SK-N-SH (cell line): ENCODE measurements around the gene ENOX1. TPM values are rescaled to one million over a fixed set of nuclear protein-coding genes. Genes with fewer than 3 reads are reported as not detected.

ENCODE experiments used
- CTCF ChIA-PET: fragments of 300-600, 350-600 bp; formaldehyde crosslinking; extraction: SDS; loops from one replicate; lab custom pipeline; 2021; lab: Yijun Ruan, JAX
- POLR2A ChIA-PET: fragments of 350-600 bp; sonication (Branson Sonifier 250); formaldehyde crosslinking; extraction: SDS; loops from one replicate; lab custom pipeline; 2020; ENCODE audit warnings: antibody characterized with exemption, inconsistent platforms; lab: Yijun Ruan, JAX
- DNase-seq: peaks from one replicate; pipeline ENCODE4 v3.0.0; 2012
- H2AFZ ChIP-seq: fragments of 200-600 bp; sonication (generic); 2 replicates; pipeline ENCODE4 v1.8.1; 2016; ENCODE audit warnings: antibody characterized with exemption, mild to moderate bottlenecking, low read depth
- H3F3A ChIP-seq: fragments of 200-600 bp; sonication (generic); replicated peaks from 2 replicates; pipeline ENCODE3; 2016; ENCODE audit warnings: antibody characterized with exemption, mild to moderate bottlenecking; ENCODE audit not compliant: insufficient read depth
- H3K27ac ChIP-seq, 2 experiments: fragments of 200-500 bp in 1 of 2; fragments of 200-600 bp in 1 of 2; sonication (Bioruptor generic) in 1 of 2; sonication (generic), shearing (Covaris generic) in 1 of 2; 2 replicates each; pipeline versions ENCODE4 v1.5.1 to v1.6.1; 2014 to 2016; ENCODE audit warnings: low read depth in 2 of 2, inconsistent platforms in 1 of 2, low read length in 1 of 2, mild to moderate bottlenecking in 1 of 2, mixed read lengths in 1 of 2
- H3K27me3 ChIP-seq: fragments of 200-600 bp; sonication (generic), shearing (Covaris generic); 2 replicates; pipeline ENCODE4 v1.6.1; 2016; ENCODE audit warnings: mixed run types; ENCODE audit not compliant: insufficient read depth
- H3K36me3 ChIP-seq, 2 experiments: fragments of 200-500 bp in 1 of 2; fragments of 200-600 bp in 1 of 2; sonication (Bioruptor generic) in 1 of 2; sonication (generic) in 1 of 2; replicated peaks in 1 of 2; 2 replicates each; pipeline versions ENCODE3 to v1.5.1; 2014 to 2016; ENCODE audit warnings: low read length in 1 of 2, mild to moderate bottlenecking in 1 of 2; ENCODE audit not compliant: insufficient read depth in 2 of 2, control insufficient read depth in 1 of 2
- H3K4me1 ChIP-seq, 2 experiments: fragments of 200-500 bp in 1 of 2; fragments of 200-600 bp in 1 of 2; sonication (Bioruptor generic) in 1 of 2; sonication (generic), shearing (Covaris generic) in 1 of 2; 2 replicates each; pipeline versions ENCODE4 v1.5.1 to v1.6.1; 2014 to 2016; ENCODE audit warnings: low read depth in 1 of 2, low read length in 1 of 2, mixed run types in 1 of 2; ENCODE audit not compliant: insufficient read depth in 2 of 2, control insufficient read depth in 1 of 2
- H3K4me2 ChIP-seq: fragments of 200-600 bp; sonication (generic), shearing (Covaris generic); 2 replicates; pipeline ENCODE4 v1.6.1; 2017; ENCODE audit warnings: mixed run types
- H3K4me3 ChIP-seq, 2 experiments: fragments of 200-500 bp in 1 of 2; fragments of 200-600 bp in 1 of 2; sonication (Bioruptor generic) in 1 of 2; sonication (generic), shearing (Covaris generic) in 1 of 2; 2 replicates each; pipeline versions ENCODE4 v1.5.1 to v1.8.1; 2014 to 2016; ENCODE audit warnings: low read depth in 2 of 2, inconsistent platforms in 1 of 2, low read length in 1 of 2, mild to moderate bottlenecking in 1 of 2, mixed read lengths in 1 of 2, moderate library complexity in 1 of 2
- H3K79me2 ChIP-seq: fragments of 200-600 bp; sonication (generic); 2 replicates; pipeline ENCODE4 v1.8.1; 2017; ENCODE audit warnings: mild to moderate bottlenecking; ENCODE audit not compliant: insufficient read depth
- H3K9ac ChIP-seq: fragments of 200-600 bp; sonication (generic); 2 replicates; pipeline ENCODE4 v1.6.1; 2017; ENCODE audit warnings: mixed run types
- H3K9me2 ChIP-seq: fragments of 200-600 bp; sonication (generic); 2 replicates; pipeline ENCODE4 v1.6.1; 2017; ENCODE audit warnings: mixed run types
- H3K9me3 ChIP-seq: fragments of 200-600 bp; sonication (generic); 2 replicates; pipeline ENCODE4 v1.6.1; 2017; ENCODE audit warnings: mixed run types, mild to moderate bottlenecking, moderate library complexity
- H4K20me1 ChIP-seq: fragments of 200-600 bp; sonication (generic); 2 replicates; pipeline ENCODE4 v1.6.1; 2017; ENCODE audit warnings: mild to moderate bottlenecking, mixed run types; ENCODE audit not compliant: insufficient read depth
- CHD2 ChIP-seq: fragments of 150-350 bp; IDR thresholded peaks from 2 replicates; pipeline ENCODE4 v1.6.1; 2018; ENCODE audit warnings: low read length; ENCODE audit not compliant: partially characterized antibody
- ELF1 ChIP-seq: IDR thresholded peaks from 2 replicates; pipeline ENCODE4 v1.4.0; 2012
- EZH2phosphoT487 ChIP-seq: fragments of 200-600 bp; sonication (generic); IDR thresholded peaks from 2 replicates; pipeline ENCODE4 v1.6.1; 2017; ENCODE audit warnings: low read depth, mixed run types, mild to moderate bottlenecking, antibody characterized with exemption, moderate library complexity, borderline replicate concordance
- FOXJ3 ChIP-seq: sonication (generic); formaldehyde crosslinking; IDR thresholded peaks from 2 replicates; pipeline ENCODE4 v1.5.1; 2020; ENCODE audit warnings: mild to moderate bottlenecking, missing genetic modification reagents
- FOXM1 ChIP-seq: IDR thresholded peaks from 2 replicates; pipeline ENCODE4 v1.4.0; 2012; ENCODE audit warnings: low read depth, mild to moderate bottlenecking
- JUND ChIP-seq: IDR thresholded peaks from 2 replicates; pipeline ENCODE4 v1.4.0; 2012
- MXI1 ChIP-seq: IDR thresholded peaks from 2 replicates; pipeline ENCODE4 v1.6.1; 2012; ENCODE audit warnings: mild to moderate bottlenecking, low read depth, low read length, improper control_type of control experiment
- NFIC ChIP-seq: IDR thresholded peaks from 2 replicates; pipeline ENCODE4 v1.4.0; 2012; ENCODE audit warnings: borderline replicate concordance
- RAD21 ChIP-seq: IDR thresholded peaks from 2 replicates; pipeline ENCODE4 v1.6.1; 2012; ENCODE audit warnings: mild to moderate bottlenecking, low read length
- RFX5 ChIP-seq: IDR thresholded peaks from 2 replicates; pipeline ENCODE4 v1.6.1; 2012; ENCODE audit warnings: mild to moderate bottlenecking, improper control_type of control experiment, low read length
- RXRA ChIP-seq: IDR thresholded peaks from 2 replicates; pipeline ENCODE4 v1.4.0; 2012; ENCODE audit warnings: low read depth, mild to moderate bottlenecking, borderline replicate concordance
- SMC3 ChIP-seq: IDR thresholded peaks from 2 replicates; pipeline ENCODE4 v1.6.1; 2012; ENCODE audit warnings: low read depth, low read length, improper control_type of control experiment
- TAF1 ChIP-seq: IDR thresholded peaks from 2 replicates; pipeline ENCODE4 v1.6.1; 2012; ENCODE audit warnings: low read depth, mild to moderate bottlenecking, low read length, moderate library complexity, borderline replicate concordance
- TEAD4 ChIP-seq: IDR thresholded peaks from 2 replicates; pipeline ENCODE4 v1.4.0; 2012; ENCODE audit warnings: mild to moderate bottlenecking, borderline replicate concordance; ENCODE audit not compliant: insufficient read depth
- WGBS: methylation state at CpG from one replicate; pipeline ENCODE4 v1.1.6; 2017; ENCODE audit warnings: low lambda C conversion rate; 5-methylcytosine and 5-hydroxymethylcytosine counted together
- polyA plus RNA-seq, 3 experiments: library from polyadenylated mRNA; depleted of rRNA; stranded (reverse); fragments of >200 nt; gene quantifications; 2 replicates each; pipeline ENCODE4 v1.2.3, GENCODE V29; 2012
- TF ChIP-seq, protein P1 (sequence below): fragments of 150-350 bp; IDR thresholded peaks from 2 replicates; pipeline ENCODE4 v1.6.1; 2016; ENCODE audit warnings: mild to moderate bottlenecking, low read depth, low read length
- TF ChIP-seq, protein P2 (sequence below): fragments of 200-600 bp; sonication (generic); IDR thresholded peaks from 2 replicates; pipeline ENCODE4 v1.6.1; 2017; ENCODE audit warnings: antibody characterized with exemption, mild to moderate bottlenecking, moderate library complexity
- TF ChIP-seq, protein P3 (sequence below): IDR thresholded peaks from 2 replicates; pipeline ENCODE4 v1.6.1; 2012; ENCODE audit warnings: mild to moderate bottlenecking, low read depth, low read length, moderate library complexity
- TF ChIP-seq, protein P4 (sequence below): IDR thresholded peaks from 2 replicates; pipeline ENCODE4 v1.4.0; 2012; ENCODE audit warnings: low read depth, borderline replicate concordance

ENOX1 gene
- polyA plus RNA-seq, 1 of the 3 experiments (the other 2 are of a cell fraction) = 5.8 TPM

DNA sequence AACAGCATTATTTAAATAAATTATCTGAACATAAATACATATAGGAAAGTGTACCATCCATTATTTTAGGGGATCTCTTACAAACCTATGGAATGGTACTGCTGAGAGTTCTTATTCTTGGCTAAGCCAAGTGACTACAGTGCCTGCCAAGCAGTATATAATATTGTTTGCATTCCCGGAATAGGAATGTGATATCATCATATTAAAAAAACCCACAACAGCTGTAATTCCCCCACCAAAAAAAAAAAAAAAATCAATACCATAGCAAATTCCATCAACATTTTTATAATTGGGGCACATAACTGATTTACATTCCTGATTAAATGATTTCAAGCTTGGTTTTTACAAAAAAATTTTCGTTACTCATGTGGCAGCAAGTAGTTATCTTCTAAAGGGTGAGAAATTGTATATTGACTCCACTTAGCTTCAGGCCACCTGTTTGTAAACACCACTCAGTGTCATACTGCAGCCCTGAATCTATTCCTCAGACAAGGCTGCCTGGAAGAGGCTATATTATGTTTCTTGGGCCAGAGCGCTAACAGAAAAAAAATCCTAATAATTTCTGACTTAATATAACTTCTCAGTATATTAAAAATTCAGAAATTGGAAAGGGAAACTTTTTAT is 485.3 kb downstream of the ENOX1 start:
- H3K4me3 ChIP-seq = no peak overlapping the region
- no peaks in the 10 kb centered on the region for H3K79me2 ChIP-seq
- no peaks in the 10 kb centered on the region for H3K9me2 ChIP-seq
- peaks cover 12% of the 10 kb centered on the region for H3F3A ChIP-seq
- no peak overlapping the region for H3K9ac ChIP-seq
- no peaks in the 10 kb centered on the region for H3K9me3 ChIP-seq
- POLR2A ChIA-PET = no interaction called here
- no peak overlapping the region; a peak in 1 of 4 replicates for H3K27ac ChIP-seq
- no peaks in the 10 kb centered on the region for H3K27me3 ChIP-seq
- H4K20me1 ChIP-seq = no peaks in the 10 kb centered on the region
- 79% methylated on average over 3 of the region's 3 CpGs for WGBS
- TF ChIP-seq ELF1 = no peak
- no peak for TF ChIP-seq FOXM1
- TF ChIP-seq FOXJ3 (CRISPR knock-in tag) = no peak
- TF ChIP-seq, protein P1, sequence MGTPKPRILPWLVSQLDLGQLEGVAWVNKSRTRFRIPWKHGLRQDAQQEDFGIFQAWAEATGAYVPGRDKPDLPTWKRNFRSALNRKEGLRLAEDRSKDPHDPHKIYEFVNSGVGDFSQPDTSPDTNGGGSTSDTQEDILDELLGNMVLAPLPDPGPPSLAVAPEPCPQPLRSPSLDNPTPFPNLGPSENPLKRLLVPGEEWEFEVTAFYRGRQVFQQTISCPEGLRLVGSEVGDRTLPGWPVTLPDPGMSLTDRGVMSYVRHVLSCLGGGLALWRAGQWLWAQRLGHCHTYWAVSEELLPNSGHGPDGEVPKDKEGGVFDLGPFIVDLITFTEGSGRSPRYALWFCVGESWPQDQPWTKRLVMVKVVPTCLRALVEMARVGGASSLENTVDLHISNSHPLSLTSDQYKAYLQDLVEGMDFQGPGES = no peak
- TF ChIP-seq RXRA = no peak
- no peak for TF ChIP-seq MXI1
- no peak for TF ChIP-seq TAF1
- no peak for TF ChIP-seq JUND
- TF ChIP-seq, protein P2, sequence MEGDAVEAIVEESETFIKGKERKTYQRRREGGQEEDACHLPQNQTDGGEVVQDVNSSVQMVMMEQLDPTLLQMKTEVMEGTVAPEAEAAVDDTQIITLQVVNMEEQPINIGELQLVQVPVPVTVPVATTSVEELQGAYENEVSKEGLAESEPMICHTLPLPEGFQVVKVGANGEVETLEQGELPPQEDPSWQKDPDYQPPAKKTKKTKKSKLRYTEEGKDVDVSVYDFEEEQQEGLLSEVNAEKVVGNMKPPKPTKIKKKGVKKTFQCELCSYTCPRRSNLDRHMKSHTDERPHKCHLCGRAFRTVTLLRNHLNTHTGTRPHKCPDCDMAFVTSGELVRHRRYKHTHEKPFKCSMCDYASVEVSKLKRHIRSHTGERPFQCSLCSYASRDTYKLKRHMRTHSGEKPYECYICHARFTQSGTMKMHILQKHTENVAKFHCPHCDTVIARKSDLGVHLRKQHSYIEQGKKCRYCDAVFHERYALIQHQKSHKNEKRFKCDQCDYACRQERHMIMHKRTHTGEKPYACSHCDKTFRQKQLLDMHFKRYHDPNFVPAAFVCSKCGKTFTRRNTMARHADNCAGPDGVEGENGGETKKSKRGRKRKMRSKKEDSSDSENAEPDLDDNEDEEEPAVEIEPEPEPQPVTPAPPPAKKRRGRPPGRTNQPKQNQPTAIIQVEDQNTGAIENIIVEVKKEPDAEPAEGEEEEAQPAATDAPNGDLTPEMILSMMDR = no peak
- TF ChIP-seq EZH2phosphoT487 = no peak
- TF ChIP-seq, protein P3, sequence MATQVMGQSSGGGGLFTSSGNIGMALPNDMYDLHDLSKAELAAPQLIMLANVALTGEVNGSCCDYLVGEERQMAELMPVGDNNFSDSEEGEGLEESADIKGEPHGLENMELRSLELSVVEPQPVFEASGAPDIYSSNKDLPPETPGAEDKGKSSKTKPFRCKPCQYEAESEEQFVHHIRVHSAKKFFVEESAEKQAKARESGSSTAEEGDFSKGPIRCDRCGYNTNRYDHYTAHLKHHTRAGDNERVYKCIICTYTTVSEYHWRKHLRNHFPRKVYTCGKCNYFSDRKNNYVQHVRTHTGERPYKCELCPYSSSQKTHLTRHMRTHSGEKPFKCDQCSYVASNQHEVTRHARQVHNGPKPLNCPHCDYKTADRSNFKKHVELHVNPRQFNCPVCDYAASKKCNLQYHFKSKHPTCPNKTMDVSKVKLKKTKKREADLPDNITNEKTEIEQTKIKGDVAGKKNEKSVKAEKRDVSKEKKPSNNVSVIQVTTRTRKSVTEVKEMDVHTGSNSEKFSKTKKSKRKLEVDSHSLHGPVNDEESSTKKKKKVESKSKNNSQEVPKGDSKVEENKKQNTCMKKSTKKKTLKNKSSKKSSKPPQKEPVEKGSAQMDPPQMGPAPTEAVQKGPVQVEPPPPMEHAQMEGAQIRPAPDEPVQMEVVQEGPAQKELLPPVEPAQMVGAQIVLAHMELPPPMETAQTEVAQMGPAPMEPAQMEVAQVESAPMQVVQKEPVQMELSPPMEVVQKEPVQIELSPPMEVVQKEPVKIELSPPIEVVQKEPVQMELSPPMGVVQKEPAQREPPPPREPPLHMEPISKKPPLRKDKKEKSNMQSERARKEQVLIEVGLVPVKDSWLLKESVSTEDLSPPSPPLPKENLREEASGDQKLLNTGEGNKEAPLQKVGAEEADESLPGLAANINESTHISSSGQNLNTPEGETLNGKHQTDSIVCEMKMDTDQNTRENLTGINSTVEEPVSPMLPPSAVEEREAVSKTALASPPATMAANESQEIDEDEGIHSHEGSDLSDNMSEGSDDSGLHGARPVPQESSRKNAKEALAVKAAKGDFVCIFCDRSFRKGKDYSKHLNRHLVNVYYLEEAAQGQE = no peak
- TF ChIP-seq RFX5 = no peak
- TF ChIP-seq, protein P4, sequence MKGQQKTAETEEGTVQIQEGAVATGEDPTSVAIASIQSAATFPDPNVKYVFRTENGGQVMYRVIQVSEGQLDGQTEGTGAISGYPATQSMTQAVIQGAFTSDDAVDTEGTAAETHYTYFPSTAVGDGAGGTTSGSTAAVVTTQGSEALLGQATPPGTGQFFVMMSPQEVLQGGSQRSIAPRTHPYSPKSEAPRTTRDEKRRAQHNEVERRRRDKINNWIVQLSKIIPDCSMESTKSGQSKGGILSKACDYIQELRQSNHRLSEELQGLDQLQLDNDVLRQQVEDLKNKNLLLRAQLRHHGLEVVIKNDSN = no peak
- no peak for TF ChIP-seq NFIC
- no peak for TF ChIP-seq CHD2
- TF ChIP-seq SMC3 = no peak
- no peak for TF ChIP-seq RAD21
- no peak for TF ChIP-seq TEAD4
- CTCF ChIA-PET = interaction anchor here (1.0 to 6.9 kb wide), 4 partner anchors 8 to 503 kb away, joined by 3 to 50 read pairs (median 6); no protein-coding TSS in a partner anchor
- H2AFZ ChIP-seq = no peak overlapping the region
- H3K4me2 ChIP-seq = no peak overlapping the region
- no peak for DNase-seq
- peaks cover 13 to 46% of the 10 kb centered on the region in 2 experiments for H3K4me1 ChIP-seq
- no peaks in the 10 kb centered on the region for H3K36me3 ChIP-seq
